OCI-LY3 (cell line): ENCODE data around the gene TPSG1.

ENCODE experiments used
- EZH2phosphoT487 ChIP-seq: fragments of 200-600 bp; shearing (Covaris generic); IDR thresholded peaks from 2 replicates; pipeline ENCODE4 v1.6.1; 2018; ENCODE audit warnings: antibody characterized with exemption, mixed run types, low read depth
- TF ChIP-seq, protein P1 (sequence below): fragments of 200-600, 300-600 bp; sonication (generic); IDR thresholded peaks from 2 replicates; pipeline ENCODE4 v1.5.1; 2014; ENCODE audit warnings: antibody characterized with exemption, low read length, low read depth

DNA sequence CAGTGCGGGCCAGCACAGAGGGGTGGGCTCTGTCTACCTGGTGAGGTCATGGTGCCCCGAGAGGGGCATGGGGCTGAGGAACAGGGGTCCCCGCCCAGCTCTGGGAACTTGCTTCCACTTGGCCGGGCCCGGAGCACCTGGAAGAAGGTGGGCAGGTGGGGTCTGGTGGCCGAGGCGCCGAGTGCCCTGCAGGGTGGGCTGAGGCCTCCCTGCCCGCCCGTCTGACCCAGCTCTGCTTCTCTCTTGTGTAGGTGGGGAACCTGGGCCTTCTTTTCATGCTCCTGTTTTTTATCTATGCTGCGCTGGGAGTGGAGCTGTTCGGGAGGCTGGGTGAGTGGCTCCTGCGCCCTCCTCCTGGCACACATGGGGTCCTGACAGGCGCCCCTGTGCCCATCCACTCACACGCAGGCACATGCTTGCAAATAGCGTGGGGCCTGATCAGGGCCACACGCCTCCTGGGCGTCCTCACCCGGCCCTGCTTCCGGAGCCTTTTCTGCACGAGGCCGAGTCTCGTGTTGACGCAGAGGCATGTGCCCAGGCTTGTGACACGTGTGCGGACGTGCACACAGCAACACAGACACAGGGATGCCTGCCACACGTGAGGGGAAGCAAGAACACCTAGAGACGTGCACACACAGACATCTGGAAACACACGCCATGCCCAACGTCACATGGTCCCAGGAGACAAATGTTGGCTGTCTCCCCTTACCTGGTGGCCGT lies 8.2 kb downstream of the TPSG1 start:
- TF ChIP-seq, protein P1, sequence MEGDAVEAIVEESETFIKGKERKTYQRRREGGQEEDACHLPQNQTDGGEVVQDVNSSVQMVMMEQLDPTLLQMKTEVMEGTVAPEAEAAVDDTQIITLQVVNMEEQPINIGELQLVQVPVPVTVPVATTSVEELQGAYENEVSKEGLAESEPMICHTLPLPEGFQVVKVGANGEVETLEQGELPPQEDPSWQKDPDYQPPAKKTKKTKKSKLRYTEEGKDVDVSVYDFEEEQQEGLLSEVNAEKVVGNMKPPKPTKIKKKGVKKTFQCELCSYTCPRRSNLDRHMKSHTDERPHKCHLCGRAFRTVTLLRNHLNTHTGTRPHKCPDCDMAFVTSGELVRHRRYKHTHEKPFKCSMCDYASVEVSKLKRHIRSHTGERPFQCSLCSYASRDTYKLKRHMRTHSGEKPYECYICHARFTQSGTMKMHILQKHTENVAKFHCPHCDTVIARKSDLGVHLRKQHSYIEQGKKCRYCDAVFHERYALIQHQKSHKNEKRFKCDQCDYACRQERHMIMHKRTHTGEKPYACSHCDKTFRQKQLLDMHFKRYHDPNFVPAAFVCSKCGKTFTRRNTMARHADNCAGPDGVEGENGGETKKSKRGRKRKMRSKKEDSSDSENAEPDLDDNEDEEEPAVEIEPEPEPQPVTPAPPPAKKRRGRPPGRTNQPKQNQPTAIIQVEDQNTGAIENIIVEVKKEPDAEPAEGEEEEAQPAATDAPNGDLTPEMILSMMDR, result no peak
- TF ChIP-seq EZH2phosphoT487, result no peak
